ENCODE measurements around the gene HOXB2. TPM values are rescaled to one million over a fixed set of nuclear protein-coding genes. Genes with fewer than 3 reads are reported as not detected.

HOXB2 gene
- total RNA-seq, 2 experiments from 2014 or later: not detected

DNA sequence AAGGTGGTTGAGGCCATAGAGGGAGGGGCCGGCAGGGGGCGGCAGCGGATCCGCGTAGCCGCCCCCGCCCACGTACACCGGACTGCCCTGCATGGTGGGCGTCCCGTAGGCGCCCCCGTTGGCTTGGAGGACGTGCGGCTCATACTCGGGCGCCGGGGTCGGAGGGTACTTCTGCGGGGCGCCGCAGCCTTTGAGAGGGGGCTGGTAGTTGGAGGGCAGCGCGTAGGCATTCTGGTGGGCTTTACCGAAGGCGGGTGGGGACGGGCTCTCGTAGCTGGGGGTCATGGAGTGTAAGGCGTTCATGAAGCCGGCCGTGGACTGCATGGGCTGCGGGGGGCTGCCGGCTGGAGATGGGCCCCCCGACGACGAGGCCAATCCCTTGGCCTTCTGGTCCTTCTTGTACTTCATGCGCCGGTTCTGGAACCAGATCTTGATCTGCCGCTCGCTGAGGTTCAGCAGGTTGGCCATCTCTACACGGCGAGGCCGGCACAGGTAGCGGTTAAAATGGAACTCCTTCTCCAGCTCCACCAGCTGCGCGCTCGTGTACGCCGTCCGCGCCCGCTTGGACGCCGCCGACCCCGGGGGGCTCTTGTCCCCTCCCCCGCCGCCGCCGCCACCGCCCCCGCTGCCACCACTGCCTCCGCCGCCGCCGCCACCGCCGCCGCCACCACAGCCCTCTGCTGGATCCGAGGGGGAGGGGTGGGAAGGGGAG, 5.7 kb upstream of the HOXB2 start:
- intact Hi-C loops (cut with micrococcal nuclease; ENCODE audit: unreplicated experiment): no loop called here
- CTCF ChIA-PET (ENCODE audit: unreplicated experiment): no interaction called here
- no peak overlapping the region for H2AFZ ChIP-seq (ENCODE audit: low read length)
- no peaks in the 10 kb centered on the region for H3K79me2 ChIP-seq (ENCODE audit: insufficient read depth, low read depth, low read length)
- POLR2A ChIA-PET: no interaction called here
- H3K4me1 ChIP-seq (ENCODE audit: insufficient read depth, low read length, poor library complexity, severe bottlenecking): no peaks in the 10 kb centered on the region
- H4K20me1 ChIP-seq (ENCODE audit: insufficient read depth, low read length): no peaks in the 10 kb centered on the region
- no peak overlapping the region for H3K4me3 ChIP-seq (ENCODE audit: low read depth, low read length, poor library complexity, severe bottlenecking)
- H3K36me3 ChIP-seq (ENCODE audit: insufficient read depth, low read length): peaks cover 12% of the 10 kb centered on the region; the same call in 1 of the 2 replicates
- H3K27ac ChIP-seq (ENCODE audit: low read depth, low read length, poor library complexity, severe bottlenecking): no peak overlapping the region
- no peak for DNase-seq (ENCODE audit: low spot score)
- TF ChIP-seq EZH2phosphoT487 (IDR thresholded peaks at IDR 0.05; ENCODE audit: borderline replicate concordance, low read depth, low read length) (no peak), CTCF (conservative IDR thresholded peaks at IDR 0.05; ENCODE audit: low read length) (no peak)
- H3K9me3 ChIP-seq (ENCODE audit: low read length): no peaks in the 10 kb centered on the region
- no peaks in the 10 kb centered on the region for H3K9me2 ChIP-seq (ENCODE audit: insufficient read depth, low read length)
- BruUV-seq (replicated peaks): no TSS peak
- H3K4me2 ChIP-seq (ENCODE audit: low read length): no peak overlapping the region

DNA sequence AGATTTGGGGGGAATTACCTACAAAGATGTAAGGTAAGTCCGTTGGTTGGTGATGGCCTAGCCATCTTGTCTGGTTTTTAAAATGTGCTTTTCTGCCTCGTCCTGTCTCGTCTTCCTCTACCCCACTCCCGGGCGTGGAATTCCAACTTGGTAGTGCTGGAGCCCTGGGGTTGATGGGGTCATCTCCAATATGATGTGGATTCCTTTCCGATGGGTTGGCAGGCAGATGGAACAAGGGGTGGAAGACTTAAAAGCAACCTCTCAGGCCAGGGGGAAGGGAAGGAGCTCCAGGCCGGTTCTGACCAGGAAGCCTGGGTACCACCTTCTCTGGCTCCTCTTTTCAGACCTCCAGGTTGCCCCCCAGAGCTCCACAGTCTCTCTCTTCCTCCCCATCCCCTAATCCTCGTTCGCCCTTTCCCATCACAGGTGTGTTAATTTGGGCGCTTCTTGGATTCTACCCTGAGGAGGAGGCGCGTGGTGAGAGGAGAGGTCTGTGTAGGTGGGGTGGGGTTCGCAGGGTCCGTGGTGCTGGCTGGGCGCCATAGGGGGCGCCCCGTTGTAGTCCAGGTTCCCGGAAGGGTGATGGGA, 5.1 kb upstream of the HOXB2 start:
- no peaks in the 10 kb centered on the region for H4K20me1 ChIP-seq (ENCODE audit: insufficient read depth, low read length)
- H3K27ac ChIP-seq (ENCODE audit: low read depth, low read length, poor library complexity, severe bottlenecking): no peak overlapping the region
- H3K4me2 ChIP-seq (ENCODE audit: low read length): no peak overlapping the region
- no peaks in the 10 kb centered on the region for H3K9me2 ChIP-seq (ENCODE audit: insufficient read depth, low read length)
- no peak overlapping the region for H2AFZ ChIP-seq (ENCODE audit: low read length)
- TF ChIP-seq EZH2phosphoT487 (IDR thresholded peaks at IDR 0.05; ENCODE audit: borderline replicate concordance, low read depth, low read length): no peak
- intact Hi-C loops (cut with micrococcal nuclease; ENCODE audit: unreplicated experiment): no loop called here
- CTCF ChIA-PET (ENCODE audit: unreplicated experiment): no interaction called here
- H3K9me3 ChIP-seq (ENCODE audit: low read length): no peaks in the 10 kb centered on the region
- no peak overlapping the region for H3K4me3 ChIP-seq (ENCODE audit: low read depth, low read length, poor library complexity, severe bottlenecking)
- no peaks in the 10 kb centered on the region for H3K79me2 ChIP-seq (ENCODE audit: insufficient read depth, low read depth, low read length)
- no peak for DNase-seq (ENCODE audit: low spot score)
- H3K36me3 ChIP-seq (ENCODE audit: insufficient read depth, low read length): peaks cover 12% of the 10 kb centered on the region; the same call in 1 of the 2 replicates
- POLR2A ChIA-PET: no interaction called here
- no TSS peak for BruUV-seq (replicated peaks)
- H3K4me1 ChIP-seq (ENCODE audit: insufficient read depth, low read length, poor library complexity, severe bottlenecking): no peaks in the 10 kb centered on the region

- Histone ChIP-seq H3K9me2 (ENCODE audit: insufficient read depth, low read length) (no peaks in the 10 kb centered on the region), H3K4me1 (ENCODE audit: insufficient read depth, low read length, poor library complexity, severe bottlenecking) (no peaks in the 10 kb centered on the region), H3K36me3 (ENCODE audit: insufficient read depth, low read length) (peaks cover 12% of the 10 kb centered on the region; the same call in 1 of the 2 replicates), H3K9me3 (ENCODE audit: low read length) (no peaks in the 10 kb centered on the region), H3K79me2 (ENCODE audit: insufficient read depth, low read depth, low read length) (no peaks in the 10 kb centered on the region), H2AFZ (ENCODE audit: low read length) (no peak overlapping the region), H4K20me1 (ENCODE audit: insufficient read depth, low read length) (no peaks in the 10 kb centered on the region), H3K27ac (ENCODE audit: low read depth, low read length, poor library complexity, severe bottlenecking) (no peak overlapping the region), H3K4me3 (ENCODE audit: low read depth, low read length, poor library complexity, severe bottlenecking) (no peak overlapping the region), H3K4me2 (ENCODE audit: low read length) (no peak overlapping the region)
- TSS peak; percentile 47 for BruUV-seq (replicated peaks)
- TF ChIP-seq CTCF (conservative IDR thresholded peaks at IDR 0.05; ENCODE audit: low read length) (no peak), EZH2phosphoT487 (IDR thresholded peaks at IDR 0.05; ENCODE audit: borderline replicate concordance, low read depth, low read length) (no peak)
- POLR2A ChIA-PET: interaction anchor here (0.7 kb wide), 1 partner anchor 160 kb away, joined by 3 read pairs; no protein-coding TSS in a partner anchor
- DNase-seq (ENCODE audit: low spot score): no peak
- CTCF ChIA-PET (ENCODE audit: unreplicated experiment): no interaction called here
- intact Hi-C loops (cut with micrococcal nuclease; ENCODE audit: unreplicated experiment): no loop called here
These were observed 4.3 kb upstream of the HOXB2 start for GRCh38 chr17:48549281-48549630.
